CD14-positive monocyte (primary cell): ENCODE measurements around the gene L3MBTL4. TPM values are rescaled to one million over a fixed set of nuclear protein-coding genes. Genes with fewer than 3 reads are reported as not detected.

Experiments
- DNase-seq, 3 donors: peaks; one replicate each; pipeline ENCODE4 v3.0.0-alpha.2; 2011 to 2022
- H2AFZ ChIP-seq: 2 replicates; pipeline ENCODE4 v1.6.0; 2012; ENCODE audit warnings: mild to moderate bottlenecking, low read depth, low read length, inconsistent platforms; ENCODE audit not compliant: insufficient read depth, poor library complexity, severe bottlenecking
- H3K27ac ChIP-seq, 2 donors: 1 replicate in 1 of 2; 2 replicates in 1 of 2; pipeline ENCODE4 v1.5.1; 2012 to 2013; ENCODE audit warnings: low read length in 2 of 2, control low read depth in 1 of 2, inconsistent platforms in 1 of 2, low read depth in 1 of 2, mild to moderate bottlenecking in 1 of 2
- H3K27me3 ChIP-seq, 2 donors: one replicate each; pipeline versions ENCODE4 v1.6.0 to v1.6.1; 2011 to 2013; ENCODE audit warnings: low read length in 2 of 2; ENCODE audit not compliant: control insufficient read depth in 2 of 2, insufficient read depth in 2 of 2
- H3K36me3 ChIP-seq, 2 donors: replicated peaks in 1 of 2; 1 replicate in 1 of 2; 2 replicates in 1 of 2; pipeline versions ENCODE4 v1.5.1 to v1.6.1; 2012 to 2013; ENCODE audit warnings: low read length in 2 of 2, control low read depth in 1 of 2, inconsistent platforms in 1 of 2, mild to moderate bottlenecking in 1 of 2; ENCODE audit not compliant: insufficient read depth in 2 of 2, control insufficient read depth in 1 of 2
- H3K4me1 ChIP-seq, 2 donors: 1 replicate in 1 of 2; 2 replicates in 1 of 2; pipeline versions ENCODE4 v1.5.1 to v1.6.1; 2012 to 2013; ENCODE audit warnings: low read length in 2 of 2, control low read depth in 1 of 2, inconsistent platforms in 1 of 2, mild to moderate bottlenecking in 1 of 2, moderate library complexity in 1 of 2; ENCODE audit not compliant: insufficient read depth in 2 of 2, control insufficient read depth in 1 of 2
- H3K4me2 ChIP-seq: replicated peaks from 2 replicates; pipeline ENCODE3; 2012; ENCODE audit warnings: low read length, moderate library complexity, mild to moderate bottlenecking; ENCODE audit not compliant: poor library complexity, severe bottlenecking; ENCODE audit errors: extremely low read depth
- H3K4me3 ChIP-seq, 3 experiments: fragments of 200-600 bp in 1 of 3; sonication (generic) in 1 of 3; replicated peaks in 1 of 3; 1 replicate in 2 of 3; 2 replicates in 1 of 3; pipeline ENCODE4 v1.5.1; 2011 to 2013; ENCODE audit warnings: low read length in 3 of 3, mild to moderate bottlenecking in 3 of 3, control low read depth in 2 of 3, low read depth in 2 of 3, inconsistent platforms in 1 of 3, moderate library complexity in 1 of 3
- H3K79me2 ChIP-seq: 2 replicates; pipeline ENCODE4 v1.6.0; 2012; ENCODE audit warnings: mild to moderate bottlenecking, control low read depth, inconsistent platforms, low read length, moderate library complexity; ENCODE audit not compliant: insufficient read depth
- H3K9ac ChIP-seq: 2 replicates; pipeline ENCODE4 v1.6.0; 2017; ENCODE audit warnings: low read length, mild to moderate bottlenecking; ENCODE audit not compliant: insufficient read depth, poor library complexity, severe bottlenecking
- H3K9me3 ChIP-seq, 2 donors: replicated peaks in 1 of 2; 1 replicate in 1 of 2; 2 replicates in 1 of 2; pipeline versions ENCODE4 v1.5.1 to v1.6.1; 2012 to 2013; ENCODE audit warnings: low read length in 2 of 2, control low read depth in 1 of 2; ENCODE audit not compliant: control insufficient read depth in 1 of 2, insufficient read depth in 1 of 2
- H4K20me1 ChIP-seq: 2 replicates; pipeline ENCODE4 v1.6.0; 2012; ENCODE audit warnings: mild to moderate bottlenecking, low read length, control low read depth, moderate library complexity; ENCODE audit not compliant: insufficient read depth
- H3K27ac Mint-ChIP-seq, 7 donors: one replicate each; pipeline ENCODE4 v1.8.0; 2020; ENCODE audit warnings: mild to moderate bottlenecking in 7 of 7, mixed read lengths in 7 of 7, moderate library complexity in 6 of 7, inconsistent platforms in 2 of 7
- H3K27me3 Mint-ChIP-seq, 3 donors: one replicate each; pipeline ENCODE4 v1.8.0; 2021 to 2022; ENCODE audit warnings: low read depth in 3 of 3, mild to moderate bottlenecking in 3 of 3, mixed read lengths in 3 of 3, moderate library complexity in 3 of 3, inconsistent platforms in 1 of 3
- H3K36me3 Mint-ChIP-seq, 2 donors: one replicate each; pipeline ENCODE4 v1.8.0; 2020; ENCODE audit warnings: mixed read lengths in 2 of 2, inconsistent platforms in 1 of 2, mild to moderate bottlenecking in 1 of 2
- H3K4me1 Mint-ChIP-seq: one replicate; pipeline ENCODE4 v1.8.0; 2020; ENCODE audit warnings: mild to moderate bottlenecking, mixed read lengths
- H3K4me3 Mint-ChIP-seq, 2 donors: one replicate each; pipeline ENCODE4 v1.8.0; 2020; ENCODE audit warnings: mild to moderate bottlenecking in 2 of 2, mixed read lengths in 2 of 2, moderate library complexity in 1 of 2
- H3K9me3 Mint-ChIP-seq, 7 donors: one replicate each; pipeline ENCODE4 v1.8.0; 2020 to 2022; ENCODE audit warnings: mixed read lengths in 7 of 7, mild to moderate bottlenecking in 6 of 7, moderate library complexity in 6 of 7, inconsistent platforms in 2 of 7
- WGBS: methylation state at CpG from one replicate; pipeline ENCODE4 v1.1.5; 2013; ENCODE audit warnings: missing lambda C conversion rate; ENCODE audit not compliant: insufficient coverage; 5-methylcytosine and 5-hydroxymethylcytosine counted together
- intact Hi-C, 2 donors: fragments of 100-400 bp; cut with micrococcal nuclease; formaldehyde crosslinking; loops; one replicate each; pipeline versions ENCODE4 v1.15.0 to v1.15.1; 2023
- polyA plus RNA-seq, 3 donors: library from polyadenylated mRNA; depleted of rRNA in 1 of 3; unstranded in 2 of 3; stranded (reverse) in 1 of 3; fragments of 300-500 nt in 2 of 3; fragments of >200 nt in 1 of 3; fragmentation: Illumina TruSeq in 2 of 3; gene quantifications; 1 replicate in 2 of 3; 2 replicates in 1 of 3; pipeline ENCODE4 v1.2.3, GENCODE V29; 2012 to 2021
- TF ChIP-seq, protein P1 (sequence below): fragments of 200-600 bp; IDR thresholded peaks from one replicate; pipeline ENCODE4 v1.8.0; 2022; ENCODE audit warnings: antibody characterized with exemption, mild to moderate bottlenecking

L3MBTL4 gene
- polyA plus RNA-seq, 3 donors, result 0.55 to 1.2 (median 0.72) TPM

DNA sequence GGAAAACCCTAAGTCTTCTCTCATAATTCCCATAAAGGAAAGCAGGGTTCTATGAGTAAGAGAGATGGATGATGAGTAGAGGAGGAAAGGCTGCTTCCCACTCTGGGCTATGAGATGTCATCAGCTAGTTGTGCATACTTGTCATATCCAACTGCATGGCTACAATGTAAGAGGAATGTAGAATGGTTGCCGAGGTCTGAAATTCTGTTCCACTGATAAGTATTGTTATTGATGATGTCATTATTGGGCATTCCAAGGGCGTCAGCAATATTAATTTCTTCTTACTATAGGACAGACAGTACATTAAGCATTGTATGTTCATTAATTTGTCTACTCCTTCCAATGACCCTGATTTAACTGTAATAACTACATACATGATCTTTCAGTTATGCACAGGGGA is 88.1 kb downstream of the L3MBTL4 start:
- TF ChIP-seq, protein P1, sequence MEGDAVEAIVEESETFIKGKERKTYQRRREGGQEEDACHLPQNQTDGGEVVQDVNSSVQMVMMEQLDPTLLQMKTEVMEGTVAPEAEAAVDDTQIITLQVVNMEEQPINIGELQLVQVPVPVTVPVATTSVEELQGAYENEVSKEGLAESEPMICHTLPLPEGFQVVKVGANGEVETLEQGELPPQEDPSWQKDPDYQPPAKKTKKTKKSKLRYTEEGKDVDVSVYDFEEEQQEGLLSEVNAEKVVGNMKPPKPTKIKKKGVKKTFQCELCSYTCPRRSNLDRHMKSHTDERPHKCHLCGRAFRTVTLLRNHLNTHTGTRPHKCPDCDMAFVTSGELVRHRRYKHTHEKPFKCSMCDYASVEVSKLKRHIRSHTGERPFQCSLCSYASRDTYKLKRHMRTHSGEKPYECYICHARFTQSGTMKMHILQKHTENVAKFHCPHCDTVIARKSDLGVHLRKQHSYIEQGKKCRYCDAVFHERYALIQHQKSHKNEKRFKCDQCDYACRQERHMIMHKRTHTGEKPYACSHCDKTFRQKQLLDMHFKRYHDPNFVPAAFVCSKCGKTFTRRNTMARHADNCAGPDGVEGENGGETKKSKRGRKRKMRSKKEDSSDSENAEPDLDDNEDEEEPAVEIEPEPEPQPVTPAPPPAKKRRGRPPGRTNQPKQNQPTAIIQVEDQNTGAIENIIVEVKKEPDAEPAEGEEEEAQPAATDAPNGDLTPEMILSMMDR, result no peak
- no peaks in the 10 kb centered on the region for H3K27me3 ChIP-seq
- WGBS, result no CpG with 5 or more reads among the region's 2 CpGs
- no peak overlapping the region for H3K27ac ChIP-seq
- DNase-seq, result no peak
- H3K4me1 Mint-ChIP-seq, result no peaks in the 10 kb centered on the region
- no peak overlapping the region for H3K27ac Mint-ChIP-seq
- no peaks in the 10 kb centered on the region for H3K36me3 ChIP-seq
- no peaks in the 10 kb centered on the region for H3K4me1 ChIP-seq
- H3K79me2 ChIP-seq, result no peaks in the 10 kb centered on the region
- H3K4me3 ChIP-seq, result no peak overlapping the region
- H3K9me3 Mint-ChIP-seq, result peaks cover 13 to 34% (median 21%) of the 10 kb centered on the region in 7 donors
- no peak overlapping the region for H3K4me2 ChIP-seq
- H3K27me3 Mint-ChIP-seq, result peaks cover 0 to 2% (median 0%) of the 10 kb centered on the region in 3 donors
- H3K9ac ChIP-seq, result no peak overlapping the region
- H4K20me1 ChIP-seq, result no peaks in the 10 kb centered on the region
- intact Hi-C loops, result no loop called here
- H3K36me3 Mint-ChIP-seq, result no peaks in the 10 kb centered on the region
- H2AFZ ChIP-seq, result no peak overlapping the region
- peaks cover 16 to 20% of the 10 kb centered on the region in 2 donors for H3K9me3 ChIP-seq
- H3K4me3 Mint-ChIP-seq, result no peak overlapping the region

DNA sequence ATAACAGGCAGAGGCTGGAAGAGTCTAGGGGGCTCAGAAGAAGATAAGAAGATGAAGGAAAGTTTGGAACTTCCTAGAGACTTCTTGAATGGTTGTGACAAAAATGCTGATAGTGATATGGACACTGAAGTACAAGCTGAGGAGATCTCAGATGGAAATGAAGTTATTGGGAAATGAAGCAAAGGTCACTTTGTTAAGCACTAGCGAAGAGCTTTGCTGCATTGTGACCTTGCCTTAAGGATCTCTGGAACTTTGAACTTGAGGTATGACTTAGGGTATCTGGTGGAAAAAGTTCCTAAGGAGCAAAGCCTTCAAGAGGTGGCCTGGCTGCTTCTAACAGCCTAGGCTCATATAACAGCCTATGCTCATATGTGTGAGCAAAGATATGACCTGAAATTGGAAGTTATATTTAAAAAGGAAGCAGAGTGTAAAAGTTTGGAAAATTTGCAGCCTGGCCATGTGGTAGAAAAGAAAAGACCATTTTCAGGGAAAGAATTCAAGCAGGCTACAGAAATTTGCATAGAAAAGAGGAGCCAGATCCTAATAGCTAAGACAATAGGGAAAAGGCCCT is 91.3 kb downstream of the L3MBTL4 start:
- Histone ChIP-seq H3K9ac (no peak overlapping the region), H3K36me3 (no peaks in the 10 kb centered on the region), H2AFZ (no peak overlapping the region), H3K27me3 (no peaks in the 10 kb centered on the region), H3K79me2 (no peaks in the 10 kb centered on the region), H3K4me2 (no peak overlapping the region), H3K4me1 (no peaks in the 10 kb centered on the region), H3K9me3 (peaks cover 16% of the 10 kb centered on the region in 2 donors), H3K27ac (no peak overlapping the region), H3K4me3 (no peak overlapping the region), H4K20me1 (no peaks in the 10 kb centered on the region)
- TF ChIP-seq, protein P1, result no peak
- H3K36me3 Mint-ChIP-seq, result no peaks in the 10 kb centered on the region
- H3K4me3 Mint-ChIP-seq, result no peak overlapping the region
- H3K27me3 Mint-ChIP-seq, result peaks cover 0 to 2% (median 0%) of the 10 kb centered on the region in 3 donors
- 100% methylated on average over 1 of the region's 1 CpG for WGBS
- DNase-seq, result no peak
- H3K4me1 Mint-ChIP-seq, result no peaks in the 10 kb centered on the region
- intact Hi-C loops, result no loop called here
- no peak overlapping the region for H3K27ac Mint-ChIP-seq
- H3K9me3 Mint-ChIP-seq, result peaks cover 13 to 29% (median 18%) of the 10 kb centered on the region in 7 donors
